ENCODE results near the gene THOC1.

Gene THOC1

GRCh38 chr18:275486-275885 is 7.6 kb upstream of the THOC1 start:
- DNase-seq (ENCODE audit: low spot score) = no peak

- DNase-seq (ENCODE audit: low spot score) = no peak
Observed at GRCh38 chr18:274313-274712, 6.5 kb upstream of the THOC1 start.

- no peak for DNase-seq (ENCODE audit: low spot score)
Observed at GRCh38 chr18:273525-273924, 5.7 kb upstream of the THOC1 start.

GRCh38 chr18:272650-273049 is 4.8 kb upstream of the THOC1 start:
- DNase-seq (ENCODE audit: low spot score) = no peak

GRCh38 chr18:269480-270095 is 1.7 kb upstream of the THOC1 start:
- DNase-seq (ENCODE audit: low spot score) = no peak

GRCh38 chr18:267380-267687 is 513 bp downstream of the THOC1 start:
- DNase-seq (ENCODE audit: low spot score) = no peak

- DNase-seq (ENCODE audit: low spot score) = peak; percentile 17
Observed at GRCh38 chr18:261398-262073, 6.3 kb downstream of the THOC1 start.

- no peak for DNase-seq (ENCODE audit: low spot score)
Observed at GRCh38 chr18:260547-260946, 7.3 kb downstream of the THOC1 start.

- no peak for DNase-seq (ENCODE audit: low spot score)
Observed at GRCh38 chr18:255171-255570, 12.7 kb downstream of the THOC1 start.

GRCh38 chr18:253121-253520 is 14.7 kb downstream of the THOC1 start:
- DNase-seq (ENCODE audit: low spot score) = no peak

GRCh38 chr18:251572-251971 is 16.3 kb downstream of the THOC1 start:
- DNase-seq (ENCODE audit: low spot score) = no peak

GRCh38 chr18:250685-251084 is 17.2 kb downstream of the THOC1 start:
- peak; percentile 41 for DNase-seq (ENCODE audit: low spot score)

GRCh38 chr18:248053-248452 is 19.8 kb downstream of the THOC1 start:
- no peak for DNase-seq (ENCODE audit: low spot score)

- no peak for DNase-seq (ENCODE audit: low spot score)
Observed at GRCh38 chr18:245282-245847, 22.5 kb downstream of the THOC1 start.

GRCh38 chr18:240175-240574 is 27.7 kb downstream of the THOC1 start:
- no peak for DNase-seq (ENCODE audit: low spot score)

- DNase-seq (ENCODE audit: low spot score) = no peak
Observed at GRCh38 chr18:231563-231962, 36.3 kb downstream of the THOC1 start.

GRCh38 chr18:228586-228985 is 39.3 kb downstream of the THOC1 start:
- peak; percentile 16 for DNase-seq (ENCODE audit: low spot score)

- DNase-seq (ENCODE audit: low spot score) = no peak
Observed at GRCh38 chr18:227902-228301, 39.9 kb downstream of the THOC1 start.

- no peak for DNase-seq (ENCODE audit: low spot score)
Observed at GRCh38 chr18:227374-227773, 40.5 kb downstream of the THOC1 start.

GRCh38 chr18:225745-226144 is 42.1 kb downstream of the THOC1 start:
- no peak for DNase-seq (ENCODE audit: low spot score)

- no peak for DNase-seq (ENCODE audit: low spot score)
Observed at GRCh38 chr18:220708-221107, 47.1 kb downstream of the THOC1 start.

- DNase-seq (ENCODE audit: low spot score) = no peak
Observed at GRCh38 chr18:217532-218336, 50.1 kb downstream of the THOC1 start.

- DNase-seq (ENCODE audit: low spot score) = no peak
Observed at GRCh38 chr18:215448-216010, 52.3 kb downstream of the THOC1 start.
